Measurements from ENCODE around the gene DOCK4. TPM values are rescaled to one million over a fixed set of nuclear protein-coding genes. Genes with fewer than 3 reads are reported as not detected.

DOCK4 gene
- total RNA-seq, 1 experiment from 2014 or later: 20.4 TPM

DNA sequence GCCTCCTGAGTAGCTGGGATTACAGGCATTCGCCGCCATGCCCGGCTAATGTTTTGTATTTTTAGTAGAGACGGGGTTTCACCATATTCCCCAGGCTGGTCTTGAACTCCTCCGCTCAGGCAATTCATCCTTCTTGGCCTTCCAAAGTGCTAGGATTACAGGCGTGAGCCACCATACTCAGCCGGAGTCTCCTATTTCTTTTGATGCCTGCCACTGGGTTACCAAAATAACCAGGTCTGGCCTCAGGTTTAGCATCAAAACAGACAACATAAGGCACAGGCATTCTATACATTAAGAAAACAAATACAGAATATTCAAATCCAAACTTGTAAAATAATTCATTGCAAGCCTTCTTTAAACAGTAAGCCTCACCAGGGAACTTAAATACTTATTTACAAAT, 354.1 kb downstream of the DOCK4 start (continued):
- TF ChIP-seq NR3C1 (CRISPR knock-in tag; conservative IDR thresholded peaks at IDR 0.05; ENCODE audit: low read depth) (no peak), NR1H2 (CRISPR knock-in tag; IDR thresholded peaks at IDR 0.05) (no peak)
- TF ChIP-seq, protein P1, sequence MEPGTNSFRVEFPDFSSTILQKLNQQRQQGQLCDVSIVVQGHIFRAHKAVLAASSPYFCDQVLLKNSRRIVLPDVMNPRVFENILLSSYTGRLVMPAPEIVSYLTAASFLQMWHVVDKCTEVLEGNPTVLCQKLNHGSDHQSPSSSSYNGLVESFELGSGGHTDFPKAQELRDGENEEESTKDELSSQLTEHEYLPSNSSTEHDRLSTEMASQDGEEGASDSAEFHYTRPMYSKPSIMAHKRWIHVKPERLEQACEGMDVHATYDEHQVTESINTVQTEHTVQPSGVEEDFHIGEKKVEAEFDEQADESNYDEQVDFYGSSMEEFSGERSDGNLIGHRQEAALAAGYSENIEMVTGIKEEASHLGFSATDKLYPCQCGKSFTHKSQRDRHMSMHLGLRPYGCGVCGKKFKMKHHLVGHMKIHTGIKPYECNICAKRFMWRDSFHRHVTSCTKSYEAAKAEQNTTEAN (CRISPR knock-in tag; IDR thresholded peaks at IDR 0.05): no peak

DNA sequence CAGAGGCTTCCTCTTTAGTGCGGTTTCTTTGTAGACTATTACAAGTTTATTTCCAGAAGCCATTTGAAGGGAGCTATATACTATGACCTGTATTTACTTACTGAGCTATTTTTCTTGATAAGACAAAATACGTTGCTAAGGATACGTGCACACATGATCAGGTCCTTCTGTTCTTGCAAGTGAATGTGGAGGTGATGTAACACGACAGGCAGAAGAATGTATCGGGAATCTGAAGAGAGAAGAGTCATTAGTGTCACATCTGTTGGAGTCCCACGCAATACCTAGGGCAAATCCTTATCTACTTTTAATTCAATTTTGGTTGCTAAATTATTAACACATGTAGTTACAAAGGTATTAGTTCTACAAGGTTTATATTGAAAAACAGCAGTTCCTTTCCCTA, 359.3 kb downstream of the DOCK4 start:
- DNase-seq (ENCODE audit: low spot score): no peak
- H3K4me1 Mint-ChIP-seq: peaks cover 22% of the 10 kb centered on the region
- CTCF ChIA-PET: no interaction called here
- H3K4me3 Mint-ChIP-seq: no peak overlapping the region
- peaks cover 16% of the 10 kb centered on the region for H3K9me3 Mint-ChIP-seq
- no peak for TF ChIP-seq ESRRA (CRISPR knock-in tag; IDR thresholded peaks at IDR 0.05; ENCODE audit: borderline replicate concordance)
- TF ChIP-seq SMAD3 (CRISPR knock-in tag; IDR thresholded peaks at IDR 0.05; ENCODE audit: borderline replicate concordance): no peak
- no peak for TF ChIP-seq GRHL2 (CRISPR knock-in tag; IDR thresholded peaks at IDR 0.05; ENCODE audit: insufficient replicate concordance, severe bottlenecking)
- no peak for TF ChIP-seq ZBTB21 (CRISPR knock-in tag; IDR thresholded peaks at IDR 0.05; ENCODE audit: borderline replicate concordance)
- TF ChIP-seq TEAD1 (CRISPR knock-in tag; IDR thresholded peaks at IDR 0.05): no peak
- TF ChIP-seq, protein P2, sequence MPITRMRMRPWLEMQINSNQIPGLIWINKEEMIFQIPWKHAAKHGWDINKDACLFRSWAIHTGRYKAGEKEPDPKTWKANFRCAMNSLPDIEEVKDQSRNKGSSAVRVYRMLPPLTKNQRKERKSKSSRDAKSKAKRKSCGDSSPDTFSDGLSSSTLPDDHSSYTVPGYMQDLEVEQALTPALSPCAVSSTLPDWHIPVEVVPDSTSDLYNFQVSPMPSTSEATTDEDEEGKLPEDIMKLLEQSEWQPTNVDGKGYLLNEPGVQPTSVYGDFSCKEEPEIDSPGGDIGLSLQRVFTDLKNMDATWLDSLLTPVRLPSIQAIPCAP (CRISPR knock-in tag; IDR thresholded peaks at IDR 0.05): no peak
- no peak for TF ChIP-seq ZNF396 (CRISPR knock-in tag; IDR thresholded peaks at IDR 0.05; ENCODE audit: borderline replicate concordance)
- TF ChIP-seq, protein P3, sequence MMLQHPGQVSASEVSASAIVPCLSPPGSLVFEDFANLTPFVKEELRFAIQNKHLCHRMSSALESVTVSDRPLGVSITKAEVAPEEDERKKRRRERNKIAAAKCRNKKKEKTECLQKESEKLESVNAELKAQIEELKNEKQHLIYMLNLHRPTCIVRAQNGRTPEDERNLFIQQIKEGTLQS (CRISPR knock-in tag; conservative IDR thresholded peaks at IDR 0.05): no peak
- TF ChIP-seq MYBL2 (CRISPR knock-in tag; IDR thresholded peaks at IDR 0.05): no peak
- TF ChIP-seq ETV6 (CRISPR knock-in tag; IDR thresholded peaks at IDR 0.05): no peak
- TF ChIP-seq, protein P4, sequence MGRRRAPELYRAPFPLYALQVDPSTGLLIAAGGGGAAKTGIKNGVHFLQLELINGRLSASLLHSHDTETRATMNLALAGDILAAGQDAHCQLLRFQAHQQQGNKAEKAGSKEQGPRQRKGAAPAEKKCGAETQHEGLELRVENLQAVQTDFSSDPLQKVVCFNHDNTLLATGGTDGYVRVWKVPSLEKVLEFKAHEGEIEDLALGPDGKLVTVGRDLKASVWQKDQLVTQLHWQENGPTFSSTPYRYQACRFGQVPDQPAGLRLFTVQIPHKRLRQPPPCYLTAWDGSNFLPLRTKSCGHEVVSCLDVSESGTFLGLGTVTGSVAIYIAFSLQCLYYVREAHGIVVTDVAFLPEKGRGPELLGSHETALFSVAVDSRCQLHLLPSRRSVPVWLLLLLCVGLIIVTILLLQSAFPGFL (CRISPR knock-in tag; IDR thresholded peaks at IDR 0.05; ENCODE audit: borderline replicate concordance): no peak
- TF ChIP-seq, protein P5, sequence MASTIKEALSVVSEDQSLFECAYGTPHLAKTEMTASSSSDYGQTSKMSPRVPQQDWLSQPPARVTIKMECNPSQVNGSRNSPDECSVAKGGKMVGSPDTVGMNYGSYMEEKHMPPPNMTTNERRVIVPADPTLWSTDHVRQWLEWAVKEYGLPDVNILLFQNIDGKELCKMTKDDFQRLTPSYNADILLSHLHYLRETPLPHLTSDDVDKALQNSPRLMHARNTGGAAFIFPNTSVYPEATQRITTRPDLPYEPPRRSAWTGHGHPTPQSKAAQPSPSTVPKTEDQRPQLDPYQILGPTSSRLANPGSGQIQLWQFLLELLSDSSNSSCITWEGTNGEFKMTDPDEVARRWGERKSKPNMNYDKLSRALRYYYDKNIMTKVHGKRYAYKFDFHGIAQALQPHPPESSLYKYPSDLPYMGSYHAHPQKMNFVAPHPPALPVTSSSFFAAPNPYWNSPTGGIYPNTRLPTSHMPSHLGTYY (CRISPR knock-in tag; IDR thresholded peaks at IDR 0.05): no peak
- no peak for TF ChIP-seq ZNF121 (CRISPR knock-in tag; IDR thresholded peaks at IDR 0.05)
- no peak for TF ChIP-seq RELA (CRISPR knock-in tag; IDR thresholded peaks at IDR 0.05; ENCODE audit: borderline replicate concordance)
- no peak for TF ChIP-seq NR3C1 (CRISPR knock-in tag; conservative IDR thresholded peaks at IDR 0.05; ENCODE audit: low read depth)
- TF ChIP-seq ZNF317 (CRISPR knock-in tag; IDR thresholded peaks at IDR 0.05; ENCODE audit: borderline replicate concordance, low read depth): no peak
- TF ChIP-seq, protein P6, sequence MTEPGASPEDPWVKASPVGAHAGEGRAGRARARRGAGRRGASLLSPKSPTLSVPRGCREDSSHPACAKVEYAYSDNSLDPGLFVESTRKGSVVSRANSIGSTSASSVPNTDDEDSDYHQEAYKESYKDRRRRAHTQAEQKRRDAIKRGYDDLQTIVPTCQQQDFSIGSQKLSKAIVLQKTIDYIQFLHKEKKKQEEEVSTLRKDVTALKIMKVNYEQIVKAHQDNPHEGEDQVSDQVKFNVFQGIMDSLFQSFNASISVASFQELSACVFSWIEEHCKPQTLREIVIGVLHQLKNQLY (CRISPR knock-in tag; IDR thresholded peaks at IDR 0.05): no peak
- TF ChIP-seq, protein P7, sequence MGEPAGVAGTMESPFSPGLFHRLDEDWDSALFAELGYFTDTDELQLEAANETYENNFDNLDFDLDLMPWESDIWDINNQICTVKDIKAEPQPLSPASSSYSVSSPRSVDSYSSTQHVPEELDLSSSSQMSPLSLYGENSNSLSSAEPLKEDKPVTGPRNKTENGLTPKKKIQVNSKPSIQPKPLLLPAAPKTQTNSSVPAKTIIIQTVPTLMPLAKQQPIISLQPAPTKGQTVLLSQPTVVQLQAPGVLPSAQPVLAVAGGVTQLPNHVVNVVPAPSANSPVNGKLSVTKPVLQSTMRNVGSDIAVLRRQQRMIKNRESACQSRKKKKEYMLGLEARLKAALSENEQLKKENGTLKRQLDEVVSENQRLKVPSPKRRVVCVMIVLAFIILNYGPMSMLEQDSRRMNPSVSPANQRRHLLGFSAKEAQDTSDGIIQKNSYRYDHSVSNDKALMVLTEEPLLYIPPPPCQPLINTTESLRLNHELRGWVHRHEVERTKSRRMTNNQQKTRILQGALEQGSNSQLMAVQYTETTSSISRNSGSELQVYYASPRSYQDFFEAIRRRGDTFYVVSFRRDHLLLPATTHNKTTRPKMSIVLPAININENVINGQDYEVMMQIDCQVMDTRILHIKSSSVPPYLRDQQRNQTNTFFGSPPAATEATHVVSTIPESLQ (CRISPR knock-in tag; IDR thresholded peaks at IDR 0.05): no peak
- peaks cover 11% of the 10 kb centered on the region for H3K27me3 Mint-ChIP-seq (ENCODE audit: low read depth)
- peaks cover 33% of the 10 kb centered on the region for H3K36me3 Mint-ChIP-seq
- ATAC-seq: no peak
- H3K27ac Mint-ChIP-seq: no peak overlapping the region
- POLR2A ChIA-PET: no interaction called here
